OCI-LY1 (cell line): Measurements from ENCODE around the gene GPR17.

Source experiments
- CTCF ChIP-seq: fragments of 200-600 bp; sonication (generic), shearing (Covaris generic); IDR thresholded peaks from 2 replicates; pipeline ENCODE4 v1.5.1; 2017; ENCODE audit warnings: mild to moderate bottlenecking, antibody characterized with exemption, low read length, moderate library complexity, mixed read lengths
- EZH2 ChIP-seq: fragments of 200-600 bp; sonication (generic), shearing (Covaris generic); IDR thresholded peaks from 2 replicates; pipeline ENCODE4 v1.8.0; 2017; ENCODE audit warnings: borderline replicate concordance, mixed run types, mild to moderate bottlenecking, antibody characterized with exemption, low read length, moderate library complexity, mixed read lengths

- TF ChIP-seq CTCF (no peak), EZH2 (no peak)
Observed at GRCh38 chr2:127648321-127648720, 2.4 kb downstream of the GPR17 start.
